Motor neuron (in vitro differentiated cells): ENCODE data around the gene CLEC3B. TPM values are rescaled to one million over a fixed set of nuclear protein-coding genes. Genes with fewer than 3 reads are reported as not detected.
"Not testable (repeated sequence)": the region's sequence is repeated elsewhere in the genome, so short reads cannot be mapped to it uniquely, and the experiment has no call there.

Source experiments
- ATAC-seq, 8 experiments: fragments of 200-7000 bp; cut with Tn5 transposase; replicated peaks in 6 of 8; 2 replicates each; pipeline ENCODE4 v1.8.0; 2021; ENCODE audit warnings: mild to moderate bottlenecking in 8 of 8, moderate library complexity in 8 of 8
- H3K27ac ChIP-seq, 2 donors: fragments of 250-450 bp; sonication (Bioruptor Pico); 2 replicates each; pipeline ENCODE4 v1.9.0; 2021; ENCODE audit warnings: antibody characterized with exemption in 2 of 2, mild to moderate bottlenecking in 2 of 2, moderate library complexity in 1 of 2
- H3K4me1 ChIP-seq, 2 donors: fragments of 250-450 bp; sonication (Bioruptor Pico); replicated peaks in 1 of 2; 2 replicates each; pipeline ENCODE4 v1.6.1; 2021; ENCODE audit warnings: antibody characterized with exemption in 2 of 2, mild to moderate bottlenecking in 2 of 2, moderate library complexity in 1 of 2
- H3K4me3 ChIP-seq, 5 donors: fragments of 250-450 bp; sonication (Bioruptor Pico); 2 replicates each; pipeline ENCODE4 v1.9.0; 2021; ENCODE audit warnings: antibody characterized with exemption in 5 of 5, mild to moderate bottlenecking in 5 of 5, moderate library complexity in 4 of 5
- WGBS, 10 experiments: fragments of 450-650 bp; shearing (Covaris generic); methylation state at CpG; one replicate each; pipeline ENCODE4 v1.0.0; 2022; 5-methylcytosine and 5-hydroxymethylcytosine counted together
- in situ Hi-C, 9 experiments: fragments of 400-800 bp; cut with MboI; loops; one replicate each; pipeline ENCODE4 v1.15.0; 2021; ENCODE audit warnings: low sequenced_read_pairs in 9 of 9, low pct_unique_long_range_greater_than_20kb in 2 of 9; ENCODE audit not compliant: unreplicated experiment in 9 of 9
- total RNA-seq, 8 experiments: library from RNA; unstranded; fragments of 300-600 nt; gene quantifications; 2 replicates each; pipeline versions ENCODE4 v1.2.3 to v1.2.4, GENCODE V29; 2022

The CLEC3B gene
- total RNA-seq, 8 experiments from 2014 or later: 0.33 to 107 (median 1.2) TPM; not detected in 2

DNA sequence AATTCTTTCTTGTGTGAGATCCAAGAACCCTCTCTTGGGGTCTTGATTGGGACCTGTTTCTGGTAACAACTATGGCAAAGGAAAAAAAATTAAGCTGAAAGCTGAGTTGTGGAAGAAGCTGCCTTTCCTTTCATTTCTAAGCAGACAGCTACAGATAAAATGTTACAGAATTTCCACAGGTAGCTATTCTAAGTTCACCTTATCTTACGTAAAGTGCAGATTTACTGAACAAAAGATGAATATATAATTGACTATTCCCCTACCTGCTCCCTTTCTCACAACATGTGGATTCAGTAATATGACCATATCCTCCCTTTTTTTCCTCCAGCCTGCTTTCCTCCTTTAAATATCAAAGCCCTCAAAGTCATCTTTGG is 36.6 kb downstream of the CLEC3B start:
- Histone ChIP-seq H3K4me1 (no peaks in the 10 kb centered on the region), H3K27ac (no peak overlapping the region), H3K4me3 (no peak overlapping the region)
- ATAC-seq: no peak
- in situ Hi-C loops: no loop called here
- 88 to 100% (median 98%) methylated on average over 1 of the region's 1 CpG; no CpG with 5 or more reads in 2 of the 10 experiments for WGBS, 10 experiments

GRCh38 chr3:45064512-45065372 is 38.6 kb downstream of the CLEC3B start:
- 19 to 100% (median 70%) methylated on average over 1 to 10 of the region's 12 CpGs for WGBS, 10 experiments
- H3K4me3 ChIP-seq: no peak overlapping the region
- no peak overlapping the region for H3K27ac ChIP-seq
- peaks cover 0 to 4% of the 10 kb centered on the region in 2 donors for H3K4me1 ChIP-seq
- in situ Hi-C loops: no loop called here
- peak in 4 of 8 experiments; percentile 4 to 38 (median 33) for ATAC-seq

- Histone ChIP-seq H3K27ac (no peak overlapping the region), H3K4me1 (peaks cover 0 to 4% of the 10 kb centered on the region in 2 donors), H3K4me3 (no peak overlapping the region)
- 75 to 100% (median 92%) methylated on average over 1 of the region's 1 CpG; no CpG with 5 or more reads in 4 of the 10 experiments for WGBS, 10 experiments
- in situ Hi-C loops: no loop called here
- ATAC-seq: no peak
Observed at GRCh38 chr3:45065373-45065720, 39.2 kb downstream of the CLEC3B start.

- peaks cover 0 to 4% of the 10 kb centered on the region in 2 donors for H3K4me1 ChIP-seq
- H3K27ac ChIP-seq: no peak overlapping the region
- in situ Hi-C loops: no loop called here
- H3K4me3 ChIP-seq: no peak overlapping the region
- 40 to 100% (median 80%) methylated on average over 1 to 3 of the region's 3 CpGs; no CpG with 5 or more reads in 3 of the 10 experiments for WGBS, 10 experiments
- ATAC-seq: no peak
Observed at GRCh38 chr3:45066109-45066801, 40.2 kb downstream of the CLEC3B start.

DNA sequence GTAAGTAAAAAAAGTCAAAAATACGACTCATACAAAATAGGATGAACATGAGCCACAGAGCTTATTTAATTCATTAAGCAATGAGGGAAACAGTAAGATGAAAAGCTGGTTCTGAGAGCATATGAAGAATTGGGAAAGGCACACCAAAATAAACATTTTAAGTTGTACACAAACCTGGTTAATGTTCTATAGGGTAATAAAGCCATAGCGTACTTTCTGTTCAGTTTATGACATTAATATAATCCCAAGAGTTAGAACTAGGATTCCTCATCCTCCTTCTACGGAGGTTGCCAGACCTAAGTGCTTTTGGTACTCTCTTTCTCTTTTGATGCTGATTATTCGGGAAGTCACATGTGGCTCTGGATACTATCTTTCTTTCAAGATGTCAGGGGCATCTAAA is 41.4 kb downstream of the CLEC3B start:
- in situ Hi-C loops: no loop called here
- 38 to 100% (median 83%) methylated on average over 1 to 3 of the region's 4 CpGs; no CpG with 5 or more reads in 1 of the 10 experiments for WGBS, 10 experiments
- peaks cover 0 to 4% of the 10 kb centered on the region in 2 donors for H3K4me1 ChIP-seq
- H3K4me3 ChIP-seq: no peak overlapping the region
- no peak overlapping the region for H3K27ac ChIP-seq
- no peak for ATAC-seq

- H3K4me1 ChIP-seq: peaks cover 0 to 4% of the 10 kb centered on the region in 2 donors
- WGBS, 10 experiments: 20 to 100% (median 66%) methylated on average over 1 to 3 of the region's 3 CpGs; no CpG with 5 or more reads in 3 of the 10 experiments
- peak overlapping the region in 1 of 2 donors; percentile 10 for H3K27ac ChIP-seq
- H3K4me3 ChIP-seq: no peak overlapping the region
- peak in 3 of 8 experiments; percentile 62 to 96 (median 68) for ATAC-seq
- in situ Hi-C loops: no loop called here
Observed at GRCh38 chr3:45067941-45068340, 41.8 kb downstream of the CLEC3B start.

DNA sequence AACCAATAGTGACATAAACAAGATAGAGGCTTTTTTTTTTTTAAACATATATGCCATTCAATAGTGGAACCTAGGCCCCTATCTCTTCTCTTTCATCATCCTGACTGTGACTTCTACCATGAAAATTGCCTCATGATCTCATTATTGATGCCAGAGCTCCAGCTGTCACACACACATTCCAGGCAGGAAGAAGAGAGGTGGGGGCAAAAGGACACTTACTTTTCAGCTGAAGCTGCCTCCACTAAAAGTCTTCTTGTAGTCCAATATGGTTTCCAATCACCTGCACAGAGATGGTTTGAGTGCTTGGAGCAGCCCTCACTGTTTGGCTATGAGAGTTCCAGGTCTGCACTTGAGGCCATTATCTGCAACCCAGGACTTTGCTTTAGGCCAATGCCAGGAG is 45.0 kb downstream of the CLEC3B start:
- Histone ChIP-seq H3K4me3 (no peak overlapping the region), H3K27ac (no peak overlapping the region), H3K4me1 (peaks cover 0 to 4% of the 10 kb centered on the region in 2 donors)
- in situ Hi-C loops: no loop called here
- no peak for ATAC-seq

GRCh38 chr3:45075821-45076625 is 49.9 kb downstream of the CLEC3B start:
- no peak for ATAC-seq
- WGBS, 10 experiments: 20 to 96% (median 78%) methylated on average over 1 to 9 of the region's 11 CpGs
- H3K4me3 ChIP-seq: no peak overlapping the region
- in situ Hi-C loops: no loop called here
- H3K4me1 ChIP-seq: no peaks in the 10 kb centered on the region
- H3K27ac ChIP-seq: no peak overlapping the region

GRCh38 chr3:45078256-45078655 is 52.2 kb downstream of the CLEC3B start:
- H3K4me3 ChIP-seq, ATAC-seq, in situ Hi-C loops, H3K27ac ChIP-seq, H3K4me1 ChIP-seq: not testable (repeated sequence)
- 20 to 88% (median 67%) methylated on average over 1 of the region's 1 CpG; no CpG with 5 or more reads in 4 of the 10 experiments for WGBS, 10 experiments

DNA sequence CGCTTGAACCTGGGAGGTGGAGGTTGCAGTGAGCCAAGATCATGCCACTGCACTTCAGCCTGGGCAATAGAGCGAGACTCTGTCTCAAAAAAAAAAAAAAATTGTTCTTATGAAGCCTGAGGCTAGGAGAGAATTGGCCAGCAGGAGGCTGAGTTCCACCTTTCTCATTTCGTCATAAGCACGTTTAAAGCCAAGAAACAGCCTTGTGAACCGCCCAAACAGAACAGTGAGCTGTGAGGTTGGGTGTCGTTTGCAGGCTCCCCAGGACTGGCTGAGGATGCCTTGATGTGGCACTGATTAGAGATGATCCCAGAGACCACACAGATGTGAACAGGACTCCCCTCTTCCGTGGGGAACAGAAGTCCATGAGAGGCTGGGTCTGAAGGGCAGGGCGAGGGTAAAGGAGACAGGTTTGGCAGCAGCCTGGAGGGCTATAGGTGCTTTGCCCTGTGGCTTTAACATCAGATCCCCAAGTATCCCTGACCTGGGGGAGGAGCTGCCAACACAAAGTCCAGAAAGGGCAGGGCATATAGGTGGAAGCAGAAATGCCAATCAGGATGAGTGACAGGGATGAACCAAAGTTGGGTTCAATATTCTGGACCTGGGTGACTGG is 52.9 kb downstream of the CLEC3B start:
- ATAC-seq: peak in 2 of 8 experiments; percentile 13 to 36
- Histone ChIP-seq H3K27ac (no peak overlapping the region), H3K4me1 (no peaks in the 10 kb centered on the region), H3K4me3 (no peak overlapping the region)
- in situ Hi-C loops: no loop called here
- 77 to 100% (median 89%) methylated on average over 2 to 6 of the region's 8 CpGs; no CpG with 5 or more reads in 3 of the 10 experiments for WGBS, 10 experiments

DNA sequence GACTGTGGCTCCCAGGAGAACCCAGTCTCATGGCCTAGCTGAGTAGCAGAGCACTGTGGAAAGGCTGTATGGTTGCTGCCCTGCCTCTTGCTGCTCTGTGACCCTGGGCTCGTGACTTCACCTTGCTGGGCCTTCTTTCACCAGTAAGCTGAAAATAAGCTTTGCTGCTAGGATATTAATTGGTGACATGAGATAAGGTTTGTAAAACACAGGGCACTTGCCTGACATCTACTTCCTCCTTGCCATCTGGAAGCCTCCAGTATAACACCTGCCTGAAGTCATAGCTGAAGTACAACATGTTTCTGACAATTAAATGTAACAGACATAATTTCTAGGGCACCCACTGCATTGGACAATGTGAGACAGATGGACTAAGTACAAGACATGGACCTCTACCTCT is 53.6 kb downstream of the CLEC3B start:
- H3K4me1 ChIP-seq: no peaks in the 10 kb centered on the region
- WGBS, 10 experiments: 50 to 100% (median 80%) methylated on average over 1 of the region's 1 CpG; no CpG with 5 or more reads in 6 of the 10 experiments
- no peak overlapping the region for H3K27ac ChIP-seq
- in situ Hi-C loops: no loop called here
- no peak overlapping the region for H3K4me3 ChIP-seq
- no peak for ATAC-seq

DNA sequence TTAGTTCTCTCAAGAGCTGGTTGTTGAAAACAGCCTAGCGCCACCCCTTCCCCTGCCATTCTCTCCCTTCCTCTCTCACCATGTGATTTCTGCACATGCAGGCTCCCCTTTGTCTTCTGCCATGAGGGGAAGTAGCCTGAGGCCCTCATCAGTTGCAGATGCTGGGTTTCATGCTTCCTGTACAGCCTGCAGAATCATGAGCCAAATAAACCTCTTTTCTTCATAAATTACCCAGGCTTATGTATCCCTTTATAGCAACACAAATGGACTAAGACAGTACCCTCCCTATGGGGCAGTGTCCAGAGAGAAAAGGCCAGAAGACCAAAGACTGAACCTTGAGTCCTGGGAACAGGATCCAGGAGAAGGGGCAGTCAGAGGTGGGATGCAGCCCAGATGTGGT is 54.7 kb downstream of the CLEC3B start:
- in situ Hi-C loops: no loop called here
- 40 to 100% (median 89%) methylated on average over 1 of the region's 1 CpG; no CpG with 5 or more reads in 5 of the 10 experiments for WGBS, 10 experiments
- ATAC-seq: no peak
- Histone ChIP-seq H3K27ac (no peak overlapping the region), H3K4me3 (no peak overlapping the region), H3K4me1 (no peaks in the 10 kb centered on the region)
